Measurements from ENCODE around the gene NAV2.

The NAV2 gene

DNA sequence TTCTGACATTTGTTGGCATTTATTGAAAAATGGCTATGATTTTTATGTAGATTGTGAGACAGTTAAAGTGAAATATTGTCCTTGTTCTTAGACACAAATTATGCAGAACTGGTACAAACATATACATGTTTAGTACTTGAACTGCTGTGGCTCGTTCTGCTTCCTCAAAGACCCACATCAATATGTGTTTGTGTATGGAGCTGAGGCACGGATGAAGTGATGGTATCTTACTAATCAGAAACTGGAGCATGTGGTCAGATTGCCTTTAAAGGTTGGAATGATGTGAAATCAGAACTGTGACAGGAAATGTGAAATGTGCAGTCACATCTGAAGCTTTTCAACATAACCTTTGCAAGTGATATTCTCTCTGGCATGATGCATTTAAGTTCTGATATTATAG lies 130.4 kb downstream of the NAV2 start:
- no peak overlapping the region for H3K27ac ChIP-seq
- no peak for DNase-seq
- TF ChIP-seq CTCF (IDR thresholded peaks at IDR 0.05; ENCODE audit: low read depth, low read length, missing control alignments), result no peak
- no peaks in the 10 kb centered on the region for H3K36me3 ChIP-seq (replicated peaks)
- in situ Hi-C loops (cut with HindIII; ENCODE audit: low pct_ligation_motif_present, low sequenced_read_pairs), result no loop called here
- H3K27me3 ChIP-seq (replicated peaks), result no peaks in the 10 kb centered on the region
- H3K4me3 ChIP-seq (ENCODE audit: low read depth, low read length), result no peak overlapping the region

DNA sequence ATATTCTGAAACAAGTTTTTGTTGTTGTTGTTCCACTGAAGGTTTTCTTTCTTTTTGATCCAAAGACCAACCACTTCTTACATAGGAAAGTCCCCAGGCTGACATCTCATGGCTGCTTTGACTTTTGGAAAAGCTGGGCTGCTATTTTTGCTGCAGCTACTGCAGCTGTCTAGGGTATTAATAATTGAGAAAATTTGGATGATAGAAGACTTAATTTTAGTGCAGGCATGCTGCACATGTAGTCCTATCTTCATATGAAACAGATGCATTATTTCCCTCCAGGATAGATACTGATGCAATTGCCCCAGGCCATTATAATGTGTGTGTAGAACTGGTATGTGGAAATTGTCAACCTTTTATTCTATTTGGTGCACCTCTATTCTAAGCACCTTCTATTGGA lies 131.4 kb downstream of the NAV2 start:
- Histone ChIP-seq H3K27ac (no peak overlapping the region), H3K27me3 (replicated peaks) (no peaks in the 10 kb centered on the region), H3K4me3 (ENCODE audit: low read depth, low read length) (no peak overlapping the region), H3K36me3 (replicated peaks) (no peaks in the 10 kb centered on the region)
- no peak for DNase-seq
- no peak for TF ChIP-seq CTCF (IDR thresholded peaks at IDR 0.05; ENCODE audit: low read depth, low read length, missing control alignments)
- in situ Hi-C loops (cut with HindIII; ENCODE audit: low pct_ligation_motif_present, low sequenced_read_pairs), result no loop called here

GRCh38 chr11:19844806-19845205 lies 132.2 kb downstream of the NAV2 start:
- DNase-seq, result no peak
- in situ Hi-C loops (cut with HindIII; ENCODE audit: low pct_ligation_motif_present, low sequenced_read_pairs), result no loop called here
- no peaks in the 10 kb centered on the region for H3K27me3 ChIP-seq (replicated peaks)
- H3K4me3 ChIP-seq (ENCODE audit: low read depth, low read length), result no peak overlapping the region
- no peak for TF ChIP-seq CTCF (IDR thresholded peaks at IDR 0.05; ENCODE audit: low read depth, low read length, missing control alignments)
- H3K27ac ChIP-seq, result no peak overlapping the region
- no peaks in the 10 kb centered on the region for H3K36me3 ChIP-seq (replicated peaks)

DNA sequence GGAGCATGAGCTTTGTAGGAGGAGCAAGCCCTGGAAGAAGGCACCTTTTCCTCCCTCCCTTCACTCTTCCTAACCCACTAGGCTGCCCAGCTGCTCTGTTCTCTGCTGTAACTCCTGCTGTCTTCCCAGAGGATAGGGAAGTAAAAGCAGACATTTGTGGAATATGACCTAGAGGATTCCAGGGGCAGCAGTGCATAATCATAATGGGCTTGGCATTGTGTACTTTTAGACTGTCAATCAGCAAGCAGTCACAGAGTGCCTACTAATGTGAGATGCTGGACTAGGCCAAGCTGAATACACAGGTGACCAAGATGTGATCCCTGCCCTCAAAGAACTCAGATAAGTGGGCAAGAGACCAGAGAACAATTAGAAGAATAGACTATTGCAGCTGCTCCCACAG lies 133.0 kb downstream of the NAV2 start:
- in situ Hi-C loops (cut with HindIII; ENCODE audit: low pct_ligation_motif_present, low sequenced_read_pairs), result no loop called here
- no peaks in the 10 kb centered on the region for H3K27me3 ChIP-seq (replicated peaks)
- TF ChIP-seq CTCF (IDR thresholded peaks at IDR 0.05; ENCODE audit: low read depth, low read length, missing control alignments), result no peak
- H3K36me3 ChIP-seq (replicated peaks), result no peaks in the 10 kb centered on the region
- H3K27ac ChIP-seq, result no peak overlapping the region
- DNase-seq, result no peak
- H3K4me3 ChIP-seq (ENCODE audit: low read depth, low read length), result no peak overlapping the region

- Histone ChIP-seq H3K36me3 (replicated peaks) (no peaks in the 10 kb centered on the region), H3K27me3 (replicated peaks) (no peaks in the 10 kb centered on the region), H3K27ac (peak overlapping the region; percentile 6), H3K4me3 (ENCODE audit: low read depth, low read length) (no peak overlapping the region)
- in situ Hi-C loops (cut with HindIII; ENCODE audit: low pct_ligation_motif_present, low sequenced_read_pairs), result no loop called here
- peak; percentile 86 for DNase-seq
- no peak for TF ChIP-seq CTCF (IDR thresholded peaks at IDR 0.05; ENCODE audit: low read depth, low read length, missing control alignments)
Observed at GRCh38 chr11:19846654-19847305, 134.1 kb downstream of the NAV2 start.

GRCh38 chr11:19848219-19848618 lies 135.6 kb downstream of the NAV2 start:
- Histone ChIP-seq H3K27ac (no peak overlapping the region), H3K27me3 (replicated peaks) (no peaks in the 10 kb centered on the region), H3K36me3 (replicated peaks) (no peaks in the 10 kb centered on the region), H3K4me3 (ENCODE audit: low read depth, low read length) (no peak overlapping the region)
- no peak for TF ChIP-seq CTCF (IDR thresholded peaks at IDR 0.05; ENCODE audit: low read depth, low read length, missing control alignments)
- no peak for DNase-seq
- in situ Hi-C loops (cut with HindIII; ENCODE audit: low pct_ligation_motif_present, low sequenced_read_pairs), result no loop called here
